A549 treated with dexamethasone at 1 μM for 4 hours (cell line): ENCODE data around the gene ZBTB22. TPM values are rescaled to one million over a fixed set of nuclear protein-coding genes. Genes with fewer than 3 reads are reported as not detected.

Source experiments
- total RNA-seq: library from RNA; stranded (reverse); fragments of 200-300 nt; extraction: Qiagen RNA extraction; gene quantifications from 5 replicates; pipeline ENCODE4 v1.2.3, GENCODE V29; 2022

Gene ZBTB22
- 2.3 to 3.4 TPM (median 2.9 TPM) in 5 replicates for total RNA-seq

GRCh38 chr6:33317669-33318425, at the start of gene ZBTB22:
ZBTB22 (minus strand) TSS chr6:33317744; CDS start chr6:33316916, 828 bp downstream.

GRCh38 chr6:33313709-33314514, 3.6 kb downstream of the ZBTB22 start, which contains the start of gene TAPBP:
TAPBP (minus strand) TSS chr6:33314078; CDS start chr6:33314041, 37 bp downstream.

GRCh38 chr6:33298773-33299236, 18.7 kb downstream of the ZBTB22 start, which contains the start of gene RGL2:
RGL2 (minus strand) TSS chr6:33298942; CDS start chr6:33298610, 332 bp downstream.

GRCh38 chr6:33288921-33289783, 28.4 kb downstream of the ZBTB22 start, which contains the start of the genes PFDN6 and WDR46:
PFDN6 (plus strand) TSS chr6:33289601; CDS start chr6:33289857, 256 bp downstream.
WDR46 (minus strand) TSS chr6:33289239; CDS start chr6:33289170, 69 bp downstream.

GRCh38 chr6:33276864-33277662, 40.5 kb downstream of the ZBTB22 start, which contains the start of gene B3GALT4:
B3GALT4 (plus strand) TSS chr6:33277123; CDS start chr6:33277420, 297 bp downstream.

GRCh38 chr6:33271468-33272274, 45.9 kb downstream of the ZBTB22 start, which contains the start of the genes RPS18 and VPS52:
RPS18 (plus strand) TSS chr6:33272075; CDS start chr6:33272120, 45 bp downstream.
VPS52 (minus strand) TSS chr6:33271876; CDS start chr6:33271675, 201 bp downstream.

Other genes with a start within 250 kb of the ZBTB22 start
- 0.09 to 0.11 TPM in 2 of 5 replicates, not detected in the others for gene HLA-DPA1, start 244.1 kb downstream of the ZBTB22 start, total RNA-seq
- gene HLA-DPB1, start 241.8 kb downstream of the ZBTB22 start, total RNA-seq: not detected in 5 replicates
- 0.51 to 0.91 TPM (median 0.81 TPM) in 5 replicates for gene COL11A2, start 125.3 kb downstream of the ZBTB22 start, total RNA-seq
- 16.1 to 20.8 TPM (median 19.2 TPM) in 5 replicates for gene RXRB, start 117.1 kb downstream of the ZBTB22 start, total RNA-seq
- 103 to 110 TPM (median 108 TPM) in 5 replicates for gene SLC39A7, start 116.9 kb downstream of the ZBTB22 start, total RNA-seq
- gene HSD17B8, start 113.1 kb downstream of the ZBTB22 start, total RNA-seq: 12.2 to 14.2 TPM (median 13.3 TPM) in 5 replicates
- 21.2 to 24.5 TPM (median 23.0 TPM) in 5 replicates for gene RING1, start 109.2 kb downstream of the ZBTB22 start, total RNA-seq
- gene VPS52, start 45.9 kb downstream of the ZBTB22 start, total RNA-seq: 14.2 to 19.1 TPM (median 17.5 TPM) in 5 replicates
- gene RPS18, start 45.7 kb downstream of the ZBTB22 start, total RNA-seq: 2,103 to 2,754 TPM (median 2,159 TPM) in 5 replicates
- gene B3GALT4, start 40.6 kb downstream of the ZBTB22 start, total RNA-seq: 0.44 to 0.85 TPM (median 0.71 TPM) in 5 replicates
- 47.9 to 56.2 TPM (median 52.0 TPM) in 5 replicates for gene WDR46, start 28.5 kb downstream of the ZBTB22 start, total RNA-seq
- 100 to 141 TPM (median 110 TPM) in 5 replicates for gene PFDN6, start 28.1 kb downstream of the ZBTB22 start, total RNA-seq
- 8.6 to 14.7 TPM (median 12.5 TPM) in 5 replicates for gene RGL2, start 18.8 kb downstream of the ZBTB22 start, total RNA-seq
- gene TAPBP, start 3.7 kb downstream of the ZBTB22 start, total RNA-seq: 33.4 to 52.9 TPM (median 47.7 TPM) in 5 replicates
- 34.5 to 37.5 TPM (median 36.6 TPM) in 5 replicates for gene DAXX, start 5.2 kb upstream of the ZBTB22 start, total RNA-seq
- gene KIFC1, start 74.1 kb upstream of the ZBTB22 start, total RNA-seq: 35.6 to 45.1 TPM (median 44.0 TPM) in 5 replicates
- 10.9 to 17.3 TPM (median 15.4 TPM) in 5 replicates for gene PHF1, start 93.3 kb upstream of the ZBTB22 start, total RNA-seq
- gene CUTA, start 100.4 kb upstream of the ZBTB22 start, total RNA-seq: 167 to 223 TPM (median 192 TPM) in 5 replicates
- gene SYNGAP1, start 102.3 kb upstream of the ZBTB22 start, total RNA-seq: 2.4 to 9.2 TPM (median 4.1 TPM) in 5 replicates
- gene ZBTB9, start 136.8 kb upstream of the ZBTB22 start, total RNA-seq: 10.7 to 12.4 TPM (median 12.1 TPM) in 5 replicates